HG02970 (cell line): ENCODE results near the gene TNS1.

Source experiments
- ATAC-seq: cut with Tn5 transposase; IDR thresholded peaks from one replicate; pipeline ENCODE4 v1.9.1; 2021; ENCODE audit warnings: mild to moderate bottlenecking, moderate library complexity, moderate number of reproducible peaks; ENCODE audit not compliant: unreplicated experiment, low FRiP score

The TNS1 gene

GRCh38 chr2:217983276-217984233 is 19.2 kb downstream of the TNS1 start:
- no peak for ATAC-seq

GRCh38 chr2:217981971-217982370 is 20.8 kb downstream of the TNS1 start:
- ATAC-seq = no peak

DNA sequence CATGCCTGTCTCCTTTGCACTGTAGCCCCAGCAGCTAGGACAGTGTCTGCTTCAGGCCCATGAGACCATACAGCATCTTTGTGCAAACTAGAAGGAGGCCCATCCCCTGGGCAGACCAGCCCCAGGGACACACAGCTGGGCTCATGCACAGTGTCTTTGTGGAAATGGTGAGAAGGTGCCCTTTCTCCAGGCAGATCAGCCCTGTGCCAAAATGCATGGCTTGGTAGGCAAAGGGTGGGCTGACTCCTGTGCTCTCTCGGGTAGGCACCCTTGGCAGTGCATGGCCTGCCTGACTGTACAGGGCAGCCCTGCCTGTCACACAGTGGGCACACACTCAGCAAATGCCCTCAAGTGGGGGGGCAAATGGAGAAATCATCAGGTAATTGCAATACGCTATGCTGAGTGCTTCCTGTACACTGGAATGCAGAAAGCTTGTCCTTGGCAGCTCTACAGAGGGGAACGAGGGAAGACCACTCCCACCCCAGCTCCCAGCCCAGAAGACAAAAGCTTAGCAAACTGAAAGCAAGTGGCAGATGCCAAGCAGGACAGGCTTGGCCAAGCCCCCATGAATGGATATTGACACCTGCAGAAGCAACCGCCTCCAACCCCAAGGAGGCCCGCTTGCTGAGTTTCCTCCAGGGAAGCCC is 21.6 kb downstream of the TNS1 start:
- no peak for ATAC-seq

- no peak for ATAC-seq
Observed at GRCh38 chr2:217980591-217980990, 22.2 kb downstream of the TNS1 start.

- ATAC-seq = no peak
Observed at GRCh38 chr2:217980036-217980435, 22.8 kb downstream of the TNS1 start.

DNA sequence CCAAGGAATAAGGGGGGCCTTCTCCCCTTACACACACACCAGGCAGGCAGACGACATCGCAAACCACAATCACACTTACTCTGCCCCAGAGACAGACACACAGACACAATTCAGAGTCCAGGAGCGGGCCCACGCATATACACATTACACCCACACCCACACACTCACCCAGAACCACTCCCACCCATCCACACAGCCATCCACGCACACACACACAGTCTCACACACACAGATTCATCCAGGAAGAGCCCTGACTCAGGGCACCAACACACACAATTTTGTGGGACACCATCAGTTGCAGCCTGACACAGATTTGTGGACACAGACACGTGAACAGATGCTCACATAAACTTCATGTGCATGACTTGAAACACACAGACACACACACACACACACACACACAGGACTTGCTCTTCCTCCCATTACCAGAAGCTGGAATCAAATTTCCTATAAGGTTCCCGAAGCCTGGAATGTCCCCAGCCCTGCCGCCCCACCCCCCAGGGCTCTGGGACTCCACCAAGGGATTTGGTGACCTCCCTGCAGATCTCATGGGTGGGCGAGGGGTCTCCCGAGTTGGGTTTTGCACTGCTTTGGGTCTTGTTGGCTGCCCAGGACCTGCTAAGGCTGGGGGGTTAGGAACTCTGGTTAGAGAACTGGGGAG is 23.5 kb downstream of the TNS1 start:
- no peak for ATAC-seq

DNA sequence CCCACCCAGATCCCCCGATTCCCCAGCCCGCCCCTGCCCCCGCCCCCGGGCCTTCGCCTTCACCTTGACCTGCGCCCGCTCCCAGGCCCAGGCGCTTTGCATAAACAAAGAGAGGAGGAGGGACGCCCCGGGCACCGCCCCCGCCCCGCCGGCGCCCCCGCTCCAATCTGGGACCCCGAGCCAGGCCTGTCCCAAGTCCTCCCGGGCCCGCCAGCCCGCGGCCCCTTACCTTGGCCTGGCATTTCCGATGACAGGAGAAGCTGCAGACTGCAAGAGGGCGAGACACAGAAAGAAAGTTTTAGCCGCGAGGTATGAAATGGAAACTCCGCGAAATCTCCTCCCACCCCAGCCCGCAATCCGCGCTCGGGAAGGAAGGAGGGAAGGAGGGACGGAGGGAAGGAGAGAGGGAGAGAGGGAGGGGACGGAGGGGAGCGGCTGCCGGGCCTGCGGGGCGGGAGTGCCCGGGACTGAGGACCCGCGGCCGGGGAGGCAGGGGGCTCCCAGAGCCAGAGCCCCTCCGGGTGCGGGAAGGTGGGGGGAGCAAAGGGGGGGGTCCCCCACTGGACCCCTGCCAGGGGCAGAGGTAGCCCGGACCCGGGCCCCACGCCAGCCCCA is 24.2 kb downstream of the TNS1 start:
- ATAC-seq = no peak

DNA sequence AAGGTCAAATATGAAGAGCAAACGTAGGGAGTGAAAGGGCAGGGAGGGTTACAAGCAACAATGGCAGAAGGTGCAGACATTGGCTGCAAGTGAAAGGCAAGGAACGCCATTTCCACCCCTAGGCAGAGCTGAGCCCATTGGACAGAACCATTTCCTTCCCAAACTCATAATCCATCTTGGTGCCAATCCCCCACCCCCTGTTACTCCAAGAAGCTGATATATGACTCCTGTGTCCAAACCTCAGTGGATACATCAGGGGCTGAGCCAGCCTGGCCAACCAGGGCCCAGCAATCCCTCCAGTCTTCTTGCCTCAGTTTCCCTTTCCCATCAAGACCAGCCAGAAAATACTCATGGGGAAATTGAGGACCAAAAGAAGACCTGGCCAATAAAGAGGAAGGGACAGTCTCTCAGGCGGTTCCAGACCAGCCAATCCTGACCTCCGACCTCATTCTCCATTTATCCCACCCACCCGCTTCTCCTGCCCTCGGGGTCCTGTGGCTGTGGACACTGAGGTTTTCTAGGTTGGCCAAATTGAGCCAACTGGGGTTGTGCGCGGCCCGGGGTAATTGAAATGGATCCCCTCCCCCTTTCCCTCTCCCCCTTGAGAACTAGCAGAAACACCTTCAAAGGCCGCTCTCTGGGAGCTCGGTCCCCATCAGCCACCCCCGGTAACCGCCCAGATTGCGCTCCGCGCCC is 24.8 kb downstream of the TNS1 start:
- ATAC-seq = no peak

- ATAC-seq = no peak
Observed at GRCh38 chr2:217976301-217976700, 26.5 kb downstream of the TNS1 start.

DNA sequence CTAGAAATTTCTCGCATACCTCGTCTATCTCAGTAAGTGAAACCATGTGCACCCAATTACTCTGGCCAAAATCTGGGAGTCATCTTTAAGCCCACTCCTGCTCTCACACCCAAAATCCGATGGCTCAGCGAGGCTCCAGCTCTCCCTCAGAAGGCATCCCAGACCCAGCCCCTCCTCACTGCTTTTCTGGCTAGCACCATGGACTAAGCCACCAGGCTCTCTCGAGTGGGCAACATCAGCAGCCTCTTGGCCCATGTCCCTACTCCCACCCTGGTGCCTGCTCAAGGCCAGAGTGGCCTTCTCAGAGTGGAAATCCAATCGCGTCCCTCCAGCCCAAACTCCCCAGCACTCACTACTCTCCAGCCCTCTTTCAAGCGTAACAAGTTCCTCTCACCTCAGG is 27.2 kb downstream of the TNS1 start:
- ATAC-seq = no peak

DNA sequence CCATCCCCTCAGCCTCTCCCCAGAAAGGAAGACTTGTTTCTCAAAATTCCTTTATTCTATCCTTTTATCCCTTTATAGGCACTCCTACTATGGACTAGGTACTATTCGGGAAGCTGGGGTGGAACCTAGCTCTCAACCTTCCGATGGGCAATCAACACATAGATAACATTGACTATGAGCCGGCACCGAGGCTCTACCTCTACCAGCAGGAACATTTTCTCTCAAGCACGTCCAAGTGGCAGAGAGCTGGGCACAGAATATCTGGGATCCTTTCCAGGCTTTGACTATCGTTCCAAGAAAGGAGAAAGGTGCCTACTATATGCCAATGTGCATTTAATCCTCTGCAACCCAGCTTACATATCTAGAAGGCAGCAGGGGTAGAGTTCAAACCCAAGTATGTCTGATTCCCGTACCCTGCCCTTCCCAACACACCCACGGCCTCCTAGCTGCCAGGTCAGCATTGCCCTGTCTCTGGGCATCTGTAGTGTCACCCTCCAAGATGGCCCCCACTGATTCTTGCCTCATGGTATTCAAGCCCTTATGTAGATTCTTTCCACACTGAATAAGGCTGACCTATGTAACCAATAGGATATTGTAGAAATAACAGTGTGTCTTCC is 28.3 kb downstream of the TNS1 start:
- no peak for ATAC-seq

GRCh38 chr2:217973008-217973787 is 29.6 kb downstream of the TNS1 start:
- no peak for ATAC-seq

DNA sequence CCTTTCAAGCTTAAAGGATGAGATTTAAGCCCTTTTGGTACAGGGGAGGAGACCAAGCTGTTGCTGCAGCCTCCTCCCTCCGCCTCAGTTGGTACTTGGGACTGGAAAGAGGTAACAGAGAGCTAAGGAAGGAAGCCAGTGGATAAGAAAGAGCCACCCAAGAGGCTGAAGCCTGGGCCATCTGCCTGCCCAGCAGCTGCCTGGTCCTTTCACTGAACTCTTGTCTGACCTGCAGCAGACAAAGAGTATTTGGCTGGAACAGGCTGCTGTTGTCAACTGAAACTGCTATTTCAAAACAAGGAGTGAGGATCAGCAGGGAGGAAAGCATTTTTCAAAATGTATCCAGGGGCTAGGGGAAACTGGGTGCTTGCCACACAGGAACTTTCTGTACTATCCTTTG is 30.3 kb downstream of the TNS1 start:
- no peak for ATAC-seq

GRCh38 chr2:217972037-217972436 is 30.8 kb downstream of the TNS1 start:
- no peak for ATAC-seq

DNA sequence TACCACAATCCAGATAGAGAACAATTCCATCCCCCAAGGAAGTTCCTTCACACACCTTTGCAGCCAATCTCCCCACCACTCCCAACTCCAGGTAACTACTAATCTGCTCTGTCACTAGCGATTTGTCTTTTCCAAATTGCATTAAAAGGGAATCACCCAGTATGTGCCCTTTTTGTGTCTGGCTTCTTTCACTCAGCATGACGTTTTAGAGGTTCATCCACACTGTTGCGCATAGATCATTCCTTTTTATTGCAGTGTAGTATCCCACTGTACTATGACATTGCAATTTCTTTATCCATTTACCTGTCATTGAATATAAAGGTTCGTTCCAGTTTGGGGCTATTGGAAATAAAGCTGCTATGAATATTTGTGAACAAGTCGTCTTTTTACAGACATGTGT is 31.6 kb downstream of the TNS1 start:
- ATAC-seq = no peak

DNA sequence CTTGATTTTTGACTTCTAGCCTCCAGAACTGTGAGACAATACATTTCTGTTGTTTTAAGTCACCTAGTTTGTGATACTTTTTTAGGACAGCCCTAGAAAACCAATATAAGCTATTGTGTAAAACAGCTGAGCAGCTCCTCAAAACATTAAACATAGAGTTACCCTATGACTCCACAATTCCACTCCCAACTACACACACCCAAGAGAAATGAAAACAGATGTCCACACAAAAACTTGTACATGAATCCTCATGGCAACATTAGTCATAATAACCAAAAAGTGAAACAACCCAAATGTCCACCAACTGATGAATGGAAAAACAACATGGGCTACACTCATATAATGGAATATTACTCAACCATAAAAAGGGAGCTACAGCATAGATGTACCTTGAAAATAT is 32.6 kb downstream of the TNS1 start:
- no peak for ATAC-seq

DNA sequence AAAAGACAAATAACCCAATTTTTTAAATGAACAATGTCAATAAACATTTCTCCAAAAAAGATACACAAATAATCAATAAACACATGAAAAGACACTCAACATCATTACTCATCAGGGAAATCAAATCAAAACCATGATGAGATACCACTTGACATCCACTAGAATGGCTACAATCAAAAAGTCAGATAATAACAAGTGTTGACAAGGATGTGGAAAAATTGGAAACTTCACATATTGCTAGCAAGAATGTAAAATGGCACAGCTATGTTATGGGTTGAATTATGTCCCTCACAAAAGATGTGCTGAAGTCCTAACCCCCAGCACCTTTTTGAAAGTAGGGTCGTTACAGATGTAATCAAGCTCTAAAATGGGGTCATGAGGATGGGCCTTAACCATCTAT is 33.2 kb downstream of the TNS1 start:
- ATAC-seq = no peak

- no peak for ATAC-seq
Observed at GRCh38 chr2:217968023-217968422, 34.8 kb downstream of the TNS1 start.

DNA sequence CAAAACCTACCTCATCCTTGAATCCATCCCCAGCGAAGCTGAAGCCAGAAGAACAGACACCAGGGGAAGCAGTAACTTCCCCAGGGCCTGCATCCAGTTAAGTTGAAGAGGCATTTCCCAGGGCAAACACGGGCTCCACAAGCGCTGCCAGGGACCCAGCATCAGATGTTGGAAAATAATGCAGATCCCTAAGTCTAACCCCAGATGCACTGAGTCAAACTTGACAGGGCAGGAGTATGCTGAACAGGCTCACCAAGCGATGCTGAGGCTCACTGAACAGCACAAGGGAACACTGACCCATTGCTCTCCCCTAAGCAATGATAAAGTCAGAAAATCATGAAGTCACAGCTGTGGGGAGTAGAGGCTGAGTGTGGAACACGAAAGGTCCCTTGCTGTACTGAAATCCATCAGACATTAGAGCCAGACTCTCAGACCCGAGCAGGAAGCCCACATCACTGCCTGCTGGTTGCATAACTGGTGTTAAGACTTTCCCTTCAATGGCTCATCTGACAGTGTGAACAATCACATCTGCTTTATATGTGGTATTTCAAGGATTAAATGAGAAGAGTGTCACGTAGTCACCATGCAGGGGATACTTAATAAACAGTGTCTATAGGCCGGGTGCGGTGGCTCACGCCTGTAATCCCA is 36.2 kb downstream of the TNS1 start:
- no peak for ATAC-seq
